LNCAP (cell line): ENCODE results near the gene GLRX3.

ENCODE experiments used
- TF ChIP-seq, protein P1 (sequence below): fragments of 450-650 bp; IDR thresholded peaks from 2 replicates; pipeline ENCODE4 v1.5.1; 2017; ENCODE audit warnings: mild to moderate bottlenecking

GLRX3 gene

DNA sequence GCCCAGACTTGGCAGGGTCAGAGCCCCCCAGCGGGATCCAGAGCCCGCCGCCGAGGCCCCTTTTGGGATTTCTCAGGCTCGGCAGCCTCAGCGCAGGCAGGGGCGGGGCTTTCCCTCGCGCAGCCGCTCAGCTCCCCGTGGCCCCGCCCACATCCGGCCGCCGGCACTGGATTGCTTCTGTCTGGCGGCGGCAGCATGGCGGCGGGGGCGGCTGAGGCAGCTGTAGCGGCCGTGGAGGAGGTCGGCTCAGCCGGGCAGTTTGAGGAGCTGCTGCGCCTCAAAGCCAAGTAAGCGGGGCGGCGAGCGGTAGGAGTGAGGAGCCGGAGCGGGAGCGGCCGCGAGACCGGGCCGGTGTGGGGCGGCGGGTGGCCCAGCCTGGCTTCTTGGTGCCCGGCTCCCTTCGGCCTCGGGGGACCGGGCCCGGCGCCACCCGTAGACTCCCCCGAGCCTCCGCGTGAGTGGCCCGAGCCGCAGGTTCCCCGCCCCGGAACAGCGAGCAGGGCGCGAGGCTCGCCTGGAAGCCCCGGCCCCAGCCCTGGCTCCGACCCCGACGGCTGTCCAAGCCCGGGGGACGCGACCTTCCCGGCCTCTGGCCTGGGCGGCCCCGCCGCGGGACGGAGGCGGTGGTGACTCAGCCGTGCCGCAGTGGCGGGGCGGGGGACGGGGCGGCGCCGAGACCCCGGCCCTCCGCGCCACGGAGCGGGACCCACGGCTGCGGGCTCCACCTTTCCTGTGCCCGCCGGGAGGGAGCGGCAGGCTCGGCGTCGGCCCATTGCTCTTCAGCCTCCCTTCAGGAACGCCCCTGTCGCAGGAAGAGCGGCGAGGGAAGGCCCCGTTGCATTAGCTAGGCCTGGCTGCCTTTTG lies at the start of gene GLRX3:
Gene GLRX3 (plus strand): TSS at position 166 of the 864 bp plus-strand sequence. CDS start 30 bp downstream, at position 196.
- TF ChIP-seq, protein P1, sequence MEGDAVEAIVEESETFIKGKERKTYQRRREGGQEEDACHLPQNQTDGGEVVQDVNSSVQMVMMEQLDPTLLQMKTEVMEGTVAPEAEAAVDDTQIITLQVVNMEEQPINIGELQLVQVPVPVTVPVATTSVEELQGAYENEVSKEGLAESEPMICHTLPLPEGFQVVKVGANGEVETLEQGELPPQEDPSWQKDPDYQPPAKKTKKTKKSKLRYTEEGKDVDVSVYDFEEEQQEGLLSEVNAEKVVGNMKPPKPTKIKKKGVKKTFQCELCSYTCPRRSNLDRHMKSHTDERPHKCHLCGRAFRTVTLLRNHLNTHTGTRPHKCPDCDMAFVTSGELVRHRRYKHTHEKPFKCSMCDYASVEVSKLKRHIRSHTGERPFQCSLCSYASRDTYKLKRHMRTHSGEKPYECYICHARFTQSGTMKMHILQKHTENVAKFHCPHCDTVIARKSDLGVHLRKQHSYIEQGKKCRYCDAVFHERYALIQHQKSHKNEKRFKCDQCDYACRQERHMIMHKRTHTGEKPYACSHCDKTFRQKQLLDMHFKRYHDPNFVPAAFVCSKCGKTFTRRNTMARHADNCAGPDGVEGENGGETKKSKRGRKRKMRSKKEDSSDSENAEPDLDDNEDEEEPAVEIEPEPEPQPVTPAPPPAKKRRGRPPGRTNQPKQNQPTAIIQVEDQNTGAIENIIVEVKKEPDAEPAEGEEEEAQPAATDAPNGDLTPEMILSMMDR = no peak

DNA sequence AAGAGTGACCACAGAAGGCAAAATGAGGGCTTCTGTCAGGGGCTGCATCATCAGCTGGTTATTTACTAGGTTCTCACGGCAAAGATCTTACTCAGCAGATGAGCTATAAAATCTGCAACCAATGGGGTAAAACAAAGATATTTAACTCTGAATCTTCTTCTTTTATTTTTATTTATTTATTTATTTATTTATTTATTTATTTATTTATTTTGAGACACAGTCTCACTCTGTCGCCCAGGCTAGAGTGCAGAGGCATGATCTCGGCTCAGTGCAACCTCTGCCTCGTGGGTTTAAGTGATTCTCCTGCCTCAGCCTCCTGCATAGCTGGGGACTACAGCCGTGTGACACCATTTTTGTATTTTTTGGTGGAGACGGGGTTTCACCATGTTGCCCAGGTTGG lies 36.8 kb upstream of the GLRX3 start:
- TF ChIP-seq, protein P1 = no peak

DNA sequence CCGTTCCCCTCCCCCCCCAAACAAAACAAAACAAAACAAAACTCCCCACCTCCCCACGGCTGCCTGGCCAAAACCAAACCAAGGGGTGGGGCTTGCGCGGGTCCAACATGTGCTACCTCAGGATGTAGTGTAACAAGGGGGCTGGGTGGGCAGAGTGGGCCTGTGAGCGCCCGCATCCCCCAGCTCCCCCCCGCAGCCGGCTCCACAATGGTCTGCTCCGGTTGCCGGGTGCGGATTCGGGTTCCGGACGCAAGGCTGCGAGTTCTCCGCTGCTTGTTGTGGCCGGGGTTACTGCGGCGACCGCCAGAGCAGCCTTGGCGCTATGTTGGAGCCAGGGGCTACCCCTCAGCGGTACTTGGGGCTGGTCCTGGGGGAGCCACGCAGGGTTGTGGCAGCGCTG lies 30.5 kb upstream of the GLRX3 start:
- TF ChIP-seq, protein P1 = no peak

DNA sequence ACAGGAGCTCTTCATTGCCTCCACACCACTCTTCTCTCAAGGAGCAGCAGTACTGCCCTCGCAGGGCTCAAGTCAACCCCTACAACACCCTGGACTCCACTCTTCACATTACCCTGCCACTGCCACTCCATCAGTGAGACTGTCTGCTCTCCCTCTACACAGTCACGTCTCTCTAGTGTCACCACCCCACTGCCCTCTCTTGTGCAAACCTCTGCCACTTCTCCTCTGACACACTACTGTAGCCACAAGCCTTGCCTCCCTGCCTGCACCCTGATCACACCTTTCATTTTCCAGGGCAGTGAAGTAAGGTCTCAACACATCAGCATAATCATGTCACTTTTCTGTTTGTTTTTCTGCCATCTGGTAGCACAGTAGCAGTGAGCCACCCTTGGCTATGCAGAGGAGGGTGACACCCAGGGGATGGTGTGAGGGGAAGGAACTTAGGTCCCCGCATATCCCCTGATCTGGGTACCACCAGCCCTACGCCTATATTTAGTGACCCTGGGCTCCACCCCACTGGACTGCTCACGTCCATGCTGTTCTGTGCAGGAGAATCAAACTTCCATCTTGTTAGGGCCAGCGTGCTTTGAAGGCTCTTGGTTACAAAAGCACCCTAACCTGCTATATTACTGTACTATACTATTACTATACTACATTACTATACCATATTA lies 27.1 kb upstream of the GLRX3 start:
- TF ChIP-seq, protein P1 = no peak

DNA sequence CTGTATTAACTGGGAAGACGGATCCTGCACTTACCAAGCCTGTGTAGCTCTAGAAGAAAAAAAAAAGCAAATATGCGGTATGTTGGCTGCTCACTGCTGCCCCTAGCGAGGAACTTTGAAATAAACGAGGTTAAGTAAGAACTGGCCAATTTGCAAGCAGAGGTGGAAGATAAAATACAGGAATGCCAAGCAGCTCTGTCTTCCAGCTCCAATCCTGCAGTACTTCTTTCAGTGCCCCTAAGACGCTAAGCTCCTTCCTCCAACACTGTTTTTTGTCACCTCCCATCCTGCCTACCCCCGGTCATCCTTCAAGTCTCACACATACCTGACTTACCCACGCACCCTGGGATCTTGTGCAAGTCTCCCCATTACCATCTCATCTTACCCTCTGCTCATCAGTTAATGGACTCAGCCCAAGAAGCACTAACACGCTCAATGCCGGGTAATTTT lies 26.4 kb upstream of the GLRX3 start:
- TF ChIP-seq, protein P1 = peak; percentile 77

DNA sequence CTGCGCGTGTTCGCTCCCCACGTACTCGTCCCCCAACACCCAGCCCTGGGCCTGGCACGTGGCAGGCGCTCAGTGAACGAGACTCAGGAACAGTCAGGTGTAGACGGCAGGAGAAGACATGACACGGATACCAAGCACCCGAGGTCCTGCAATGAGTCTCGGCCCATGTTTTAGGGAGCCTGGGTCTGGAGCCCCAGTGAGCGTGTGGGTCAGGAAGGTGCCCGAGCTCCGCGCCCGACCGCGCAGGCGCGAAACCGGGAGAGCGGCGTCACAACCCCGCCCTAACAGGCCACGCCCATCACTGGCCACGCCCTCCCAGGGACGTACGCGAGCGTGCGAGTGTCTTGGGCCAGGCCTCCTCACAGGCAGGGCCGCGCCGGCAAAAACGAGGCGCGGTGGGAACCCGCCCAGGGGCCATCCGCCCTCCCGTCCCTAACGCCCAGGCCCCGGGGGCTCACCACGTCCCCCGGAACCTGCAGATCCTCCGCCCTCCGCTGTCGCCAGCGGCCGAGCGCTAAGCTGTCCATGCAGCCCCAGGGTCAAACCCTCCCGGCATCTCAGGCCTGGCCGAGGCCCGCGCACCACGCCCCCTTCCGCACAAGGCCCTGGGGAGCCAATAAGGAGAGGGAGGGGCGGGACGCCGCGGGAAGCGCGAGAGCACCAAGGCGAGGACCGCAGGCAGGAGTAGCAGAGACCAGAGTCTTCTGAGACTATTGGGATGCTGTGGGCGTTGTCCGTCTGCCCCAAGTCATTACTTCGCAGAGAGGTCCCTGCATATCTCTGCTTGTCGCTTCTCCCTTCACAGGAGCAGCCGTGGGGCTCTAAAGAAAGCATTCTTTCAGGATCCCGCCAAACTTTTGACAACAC lies 25.7 kb upstream of the GLRX3 start, which contains the start of gene C10orf143:
Gene C10orf143 (minus strand): TSS at position 585 of the 867 bp plus-strand sequence. CDS start 58 bp downstream, at position 527.
- TF ChIP-seq, protein P1 = no peak
